GM19397 (cell line): ENCODE measurements around the gene PLA1A.

Source experiments
- ATAC-seq: cut with Tn5 transposase; IDR thresholded peaks from one replicate; pipeline ENCODE4 v1.9.1; 2021; ENCODE audit warnings: mild to moderate bottlenecking, moderate library complexity; ENCODE audit not compliant: unreplicated experiment

The PLA1A gene

DNA sequence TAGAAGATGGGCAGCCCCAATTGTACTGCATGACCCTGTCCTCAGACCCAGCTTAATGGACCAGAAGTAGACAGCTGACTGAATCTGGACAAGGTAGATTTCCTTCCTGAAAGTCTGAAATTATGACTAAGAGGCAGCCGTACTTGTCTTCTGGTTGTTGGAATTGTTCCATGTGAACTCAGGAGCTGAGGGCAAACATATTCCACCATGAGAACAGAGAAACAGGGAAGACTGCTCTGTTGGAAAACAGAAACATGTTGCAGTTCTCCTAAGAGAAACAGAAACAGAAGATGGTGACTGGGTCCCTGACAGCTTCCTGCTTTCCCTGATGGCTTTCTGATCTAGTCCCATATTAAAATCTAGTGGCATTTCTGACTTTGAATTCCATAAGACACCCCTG lies 38.6 kb downstream of the PLA1A start:
- no peak for ATAC-seq

DNA sequence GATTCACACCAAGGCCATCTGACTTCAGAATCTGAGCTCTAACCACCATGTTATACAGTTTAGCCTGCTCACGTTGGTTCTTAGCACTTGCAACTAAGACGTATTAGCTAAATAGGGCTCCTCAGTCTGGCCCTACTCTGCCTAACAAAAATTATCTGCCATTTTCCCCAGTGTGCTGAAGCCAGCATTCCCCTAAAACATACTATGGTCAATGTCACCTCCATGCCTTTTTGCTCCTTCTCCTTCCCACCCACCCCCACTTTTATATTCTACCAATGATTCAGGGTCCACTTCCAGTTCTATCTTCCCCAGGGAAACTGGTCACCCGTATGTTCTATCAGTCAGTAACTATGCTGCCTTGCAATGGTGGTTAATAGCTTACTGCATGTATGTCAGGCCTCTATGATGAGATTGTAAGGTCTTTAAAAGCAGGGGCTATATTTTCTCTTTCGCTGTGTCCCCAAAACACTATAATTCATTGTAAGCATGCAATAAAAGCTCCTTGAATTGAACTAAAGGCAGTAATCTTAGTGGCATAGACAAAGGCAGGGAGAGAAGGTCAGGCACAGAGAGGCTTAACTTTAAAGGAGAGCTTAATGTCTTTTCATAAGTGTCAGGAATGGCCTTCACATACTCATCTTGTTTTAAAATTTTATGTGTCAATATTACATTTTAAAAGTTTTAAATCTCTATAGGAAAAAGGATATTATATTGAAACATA lies 39.4 kb downstream of the PLA1A start:
- no peak for ATAC-seq

DNA sequence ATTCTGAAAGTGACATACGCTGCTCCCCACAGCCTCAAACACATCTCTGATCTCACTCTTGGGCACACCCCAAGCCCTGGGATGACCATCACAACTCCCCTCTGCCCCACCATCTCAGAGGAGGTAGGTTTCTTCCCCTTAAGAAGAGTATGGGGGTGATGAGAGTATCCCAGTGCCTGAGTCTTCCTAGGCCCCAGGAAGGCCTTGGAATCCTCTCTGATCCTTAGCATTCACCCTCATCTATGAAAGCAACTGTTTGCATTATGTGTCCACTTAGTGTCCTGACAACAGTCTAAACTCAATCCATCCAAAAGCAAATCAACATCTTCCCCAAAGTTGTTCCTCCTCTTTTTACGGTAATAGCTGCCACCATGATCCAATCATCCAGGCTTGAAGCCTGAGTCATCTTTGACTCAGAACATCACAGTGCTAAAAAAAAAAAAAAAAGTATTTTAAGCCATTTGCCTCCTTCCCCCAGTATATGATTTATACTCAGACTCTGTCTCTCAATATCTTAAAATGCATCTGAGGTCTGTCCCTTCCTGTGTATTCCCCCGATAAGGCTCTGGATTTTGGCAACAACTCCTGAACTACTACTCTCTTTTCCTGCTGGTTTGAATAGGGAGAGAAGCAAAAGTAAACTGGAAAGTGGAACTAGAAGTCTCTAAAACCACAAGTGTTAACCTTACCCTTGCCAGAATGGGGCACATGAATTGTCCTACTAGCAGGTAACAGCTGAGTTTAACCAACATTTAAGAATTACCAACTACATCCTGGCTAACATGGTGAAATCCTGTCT lies 40.2 kb downstream of the PLA1A start:
- peak; percentile 31 for ATAC-seq

DNA sequence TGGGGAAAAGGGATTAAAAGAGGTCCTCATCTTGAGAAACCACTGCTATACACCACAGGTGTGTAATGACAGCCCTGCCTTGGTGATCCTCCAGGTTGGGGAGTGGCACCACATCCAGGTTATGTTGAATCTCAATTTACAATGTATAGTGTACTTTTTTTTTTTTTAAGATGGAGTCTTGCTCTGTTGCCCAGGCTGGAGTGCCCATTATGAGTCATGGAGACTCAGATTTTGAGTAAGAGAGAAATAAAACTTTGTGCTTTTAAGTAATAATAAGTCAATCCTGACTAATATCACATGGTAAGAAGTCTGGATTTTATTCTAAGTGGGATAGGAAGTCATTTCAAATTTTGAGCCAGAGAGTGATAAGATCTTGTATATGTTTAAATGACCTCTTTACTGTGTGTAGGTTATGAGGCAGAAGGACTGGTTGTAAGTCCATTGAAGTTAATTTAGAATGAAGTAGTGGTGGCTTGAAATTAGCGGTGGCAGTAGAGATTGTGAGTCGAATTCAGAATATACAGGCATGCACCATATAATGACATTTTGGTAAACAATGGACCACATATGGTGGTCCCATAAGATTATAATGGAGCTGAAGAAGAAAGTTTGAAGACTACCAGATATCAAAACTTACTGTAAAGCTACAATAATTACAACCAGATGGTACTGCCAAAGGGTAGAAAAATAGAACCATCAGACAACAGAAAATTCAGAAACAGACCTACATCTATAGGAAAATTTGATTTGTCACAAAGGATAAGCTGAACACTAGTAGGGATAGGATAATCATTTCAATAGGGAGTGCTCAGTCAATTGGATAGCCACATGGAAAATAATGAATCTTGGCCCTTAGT lies 42.0 kb downstream of the PLA1A start:
- ATAC-seq, result no peak

DNA sequence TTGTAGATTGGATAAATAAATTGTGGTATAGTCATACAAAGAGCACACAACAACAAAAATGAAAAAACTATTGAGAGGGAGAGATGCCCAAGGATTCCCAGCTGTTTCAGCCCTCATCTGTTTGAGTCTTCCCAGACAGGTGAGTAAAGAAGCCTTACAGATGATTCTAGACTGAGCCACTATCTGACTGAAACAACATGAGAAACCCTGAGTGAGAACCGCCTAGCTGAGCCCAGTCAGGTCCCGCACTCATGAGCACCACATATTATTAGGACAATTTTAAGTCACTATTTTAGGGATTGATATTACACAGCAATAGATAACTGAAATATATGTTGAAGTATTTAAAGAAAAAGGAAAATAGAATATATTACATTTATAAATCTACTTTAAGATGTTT lies 43.7 kb downstream of the PLA1A start:
- ATAC-seq, result no peak

DNA sequence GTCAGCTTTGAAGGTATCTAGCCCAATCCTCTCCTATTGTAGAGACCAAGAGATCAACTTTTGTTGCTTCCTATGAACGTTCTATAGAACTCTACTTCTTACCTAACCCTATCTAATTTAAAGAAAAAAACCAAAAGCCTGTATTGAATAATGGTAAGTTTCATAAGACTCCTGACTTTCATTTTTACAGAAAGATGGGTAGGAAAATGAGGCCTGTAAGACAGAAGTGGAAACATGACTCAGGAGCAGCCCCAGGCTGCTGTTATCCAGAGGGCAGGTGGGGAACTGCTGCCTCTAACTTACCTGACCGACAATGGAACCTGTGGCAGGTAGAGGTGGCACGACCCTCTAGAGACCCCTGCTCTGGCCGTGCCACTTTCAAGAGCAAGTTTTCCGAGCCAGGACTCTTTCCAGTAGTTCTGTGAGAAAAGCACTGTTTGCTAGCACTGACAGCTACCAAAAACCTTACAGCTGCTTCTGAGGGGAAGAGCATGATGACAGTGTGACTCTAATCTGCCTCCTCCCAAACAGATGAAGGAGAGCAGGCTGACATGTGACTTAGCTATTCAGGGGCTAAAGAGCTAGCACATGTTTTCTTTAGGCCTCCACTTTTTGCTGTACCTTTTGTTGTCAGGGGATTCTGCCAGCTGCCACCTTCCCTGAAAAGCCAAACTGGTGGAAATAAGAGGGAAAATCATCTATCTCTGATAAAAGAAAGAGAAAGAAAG lies 45.2 kb downstream of the PLA1A start:
- no peak for ATAC-seq

DNA sequence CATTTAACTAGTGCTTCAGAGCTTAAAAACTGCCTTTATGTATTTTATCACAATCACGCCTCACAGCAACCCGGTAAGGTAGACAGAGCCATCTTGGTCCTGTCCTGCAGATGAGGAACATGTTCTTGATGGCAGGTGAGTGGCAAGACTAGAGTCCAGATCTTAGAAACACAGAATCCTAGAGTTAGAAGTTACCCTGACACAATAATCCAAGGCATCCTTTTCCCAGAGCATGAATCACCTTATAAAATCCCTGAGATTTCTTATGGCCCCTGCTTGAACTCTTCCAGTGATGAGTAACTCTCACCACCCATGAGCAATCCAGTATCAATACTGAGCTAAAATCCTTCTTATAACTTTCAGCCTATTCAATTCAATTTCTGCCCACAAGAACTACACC lies 45.8 kb downstream of the PLA1A start:
- ATAC-seq, result no peak

DNA sequence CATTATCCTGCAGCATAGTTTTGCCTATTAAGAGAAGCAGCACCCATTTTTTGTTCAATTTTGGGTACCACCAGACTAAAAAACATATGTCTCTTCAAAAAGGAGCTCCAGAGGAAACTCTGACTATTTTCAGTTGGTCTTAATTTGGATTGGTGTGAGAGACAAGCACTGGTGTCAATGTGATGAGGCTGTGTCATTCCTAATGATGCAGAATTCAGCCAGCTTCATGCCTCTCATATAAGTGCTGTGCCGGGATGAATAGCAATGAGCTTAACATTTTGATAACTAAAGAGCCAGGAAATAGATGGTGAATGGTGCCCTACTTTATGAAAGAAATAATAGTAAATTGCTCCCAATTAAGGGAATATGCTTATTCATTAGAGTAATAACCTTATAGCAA lies 46.8 kb downstream of the PLA1A start:
- ATAC-seq, result no peak

DNA sequence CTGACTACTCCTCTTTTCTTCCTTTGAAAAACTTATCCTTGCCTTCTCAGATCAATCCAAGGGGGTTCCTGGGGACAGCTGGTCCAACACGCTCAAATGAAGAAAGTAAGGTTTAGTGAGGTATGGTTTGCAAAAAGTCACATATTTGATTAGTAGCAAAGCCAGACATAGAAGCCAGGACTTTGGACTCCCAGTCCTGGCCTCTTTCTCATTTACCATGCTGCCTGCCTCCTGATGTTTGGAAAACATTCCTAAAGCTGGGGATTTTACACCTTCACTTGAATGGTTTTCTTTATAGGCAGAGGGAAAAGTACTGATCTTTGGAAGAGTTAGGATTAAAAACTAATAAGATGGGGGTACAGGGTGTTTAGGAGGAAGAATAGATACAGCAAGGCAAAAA lies 48.1 kb downstream of the PLA1A start:
- no peak for ATAC-seq

DNA sequence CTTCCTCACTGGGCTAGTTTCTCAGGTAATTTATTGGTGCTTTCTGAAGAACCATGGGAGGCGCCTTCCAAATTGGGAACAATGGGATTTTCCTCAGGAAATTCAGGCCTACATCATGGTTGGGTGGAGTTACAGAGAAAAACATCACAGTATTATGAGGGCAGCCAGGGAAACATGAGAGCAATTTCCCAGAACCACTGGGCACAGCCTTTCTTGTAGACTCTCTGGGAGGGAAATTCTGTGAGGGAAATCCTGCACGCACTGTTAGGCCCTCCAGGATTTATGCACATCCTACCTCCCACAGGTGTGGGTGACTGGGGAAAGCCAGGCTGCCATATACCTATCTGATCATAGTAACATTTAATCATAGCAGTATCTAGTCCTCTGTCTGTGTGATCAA lies 49.5 kb downstream of the PLA1A start:
- ATAC-seq, result no peak

DNA sequence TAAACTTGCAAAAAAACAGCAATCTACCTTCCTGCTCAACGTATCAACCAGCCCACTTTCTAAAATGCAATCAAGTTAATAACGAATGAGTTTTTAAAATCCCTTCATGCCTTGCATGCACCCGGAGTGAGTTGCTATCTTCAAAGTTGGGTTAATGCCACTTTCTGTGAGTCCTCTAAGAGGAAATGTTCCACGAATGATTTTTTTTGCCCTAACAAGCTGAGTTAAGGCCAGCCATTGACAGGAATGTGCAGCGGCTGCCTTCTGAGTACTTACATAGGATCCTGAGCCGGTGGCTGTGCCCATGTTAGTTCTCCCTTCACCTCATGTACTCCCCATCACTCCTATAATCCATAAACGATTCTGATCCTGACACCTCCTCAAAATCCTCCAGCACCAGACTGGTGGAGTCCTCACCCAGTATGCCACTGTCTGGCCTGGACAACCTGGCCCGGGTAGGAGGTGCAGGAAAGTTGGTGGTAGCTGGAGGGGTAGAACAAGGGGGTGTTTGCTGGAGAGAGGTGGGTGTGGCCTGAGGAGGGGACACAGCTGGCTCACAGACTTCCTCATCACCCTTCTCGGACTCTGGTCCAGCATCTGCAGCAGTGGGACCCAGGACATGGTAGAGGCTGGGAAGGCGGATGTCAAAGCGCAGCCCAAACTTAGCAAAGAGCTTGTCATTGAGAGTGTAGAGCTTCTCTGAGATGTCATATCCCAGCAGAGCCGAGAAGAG lies 50.3 kb downstream of the PLA1A start:
- ATAC-seq, result no peak

DNA sequence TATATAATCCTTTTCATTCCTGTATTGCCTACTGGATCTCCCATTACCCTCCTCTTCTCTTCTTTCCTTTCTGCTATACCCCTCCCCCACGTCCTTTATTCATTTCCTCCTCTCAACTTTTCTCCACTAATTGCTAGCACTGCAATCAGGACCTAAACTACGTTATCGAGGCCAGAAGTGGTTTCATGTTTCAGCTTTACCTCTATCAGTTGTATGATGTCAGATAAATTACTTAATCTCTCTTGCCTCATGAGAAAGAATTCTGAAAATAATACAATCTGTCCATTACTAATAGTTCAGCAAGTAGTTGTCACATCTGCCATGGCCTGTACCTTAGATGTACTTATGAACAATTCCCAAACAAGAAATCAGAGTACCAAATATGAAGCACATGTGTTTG lies 52.1 kb downstream of the PLA1A start:
- no peak for ATAC-seq

DNA sequence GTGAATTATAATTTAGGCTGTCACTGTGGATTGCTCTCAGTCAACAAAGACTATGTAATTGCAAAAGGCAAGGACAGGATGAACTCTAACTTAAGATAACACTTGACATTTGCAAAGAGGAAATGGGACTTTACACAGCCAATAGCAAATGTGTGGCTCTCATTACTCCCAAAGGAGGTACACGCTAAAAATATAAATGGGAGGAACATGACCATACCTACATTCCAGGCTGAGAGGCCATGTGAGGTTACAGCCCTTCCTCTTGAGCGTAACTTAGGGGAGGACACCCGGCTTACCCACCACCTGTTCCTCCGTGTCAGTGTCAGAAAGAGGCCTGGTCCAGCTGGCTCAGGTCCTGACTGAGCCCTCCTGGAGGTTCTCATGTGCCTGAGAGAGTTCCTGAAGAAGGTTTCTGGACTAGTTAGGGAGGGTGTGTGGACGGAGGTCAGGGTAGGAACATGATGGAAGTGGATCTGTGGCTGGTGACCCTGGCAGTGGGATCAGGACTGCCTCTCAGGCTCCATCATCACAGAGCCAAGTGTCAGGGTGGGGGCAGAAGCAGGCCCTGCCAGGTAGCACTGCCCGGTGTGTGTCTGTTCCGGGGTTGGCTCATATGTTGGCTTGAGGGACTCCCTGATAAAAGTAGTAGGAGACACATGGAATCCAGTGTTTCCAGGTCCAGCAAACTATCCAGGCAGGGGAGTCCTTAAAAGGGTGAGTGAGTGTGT lies 54.8 kb downstream of the PLA1A start:
- ATAC-seq, result no peak

DNA sequence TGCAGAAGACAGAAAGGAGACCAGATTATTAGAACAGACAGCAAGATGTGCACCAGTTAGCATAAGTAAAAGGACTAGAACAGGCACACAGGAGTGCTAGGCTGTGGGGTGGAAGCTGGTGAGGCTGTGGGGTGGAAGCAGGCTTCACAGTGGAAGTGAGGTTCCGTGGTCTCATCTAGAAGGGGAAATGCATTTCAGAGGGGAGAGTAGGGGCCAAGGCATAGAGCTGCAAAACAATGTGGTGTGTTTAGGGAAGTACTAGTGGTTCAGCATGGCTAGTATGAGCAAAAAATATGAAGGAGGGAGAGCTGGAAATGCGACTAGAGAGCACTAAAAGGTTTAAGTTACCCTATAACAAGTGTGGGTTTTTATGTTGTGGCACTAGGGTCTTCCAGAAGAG lies 56.2 kb downstream of the PLA1A start:
- ATAC-seq, result no peak

DNA sequence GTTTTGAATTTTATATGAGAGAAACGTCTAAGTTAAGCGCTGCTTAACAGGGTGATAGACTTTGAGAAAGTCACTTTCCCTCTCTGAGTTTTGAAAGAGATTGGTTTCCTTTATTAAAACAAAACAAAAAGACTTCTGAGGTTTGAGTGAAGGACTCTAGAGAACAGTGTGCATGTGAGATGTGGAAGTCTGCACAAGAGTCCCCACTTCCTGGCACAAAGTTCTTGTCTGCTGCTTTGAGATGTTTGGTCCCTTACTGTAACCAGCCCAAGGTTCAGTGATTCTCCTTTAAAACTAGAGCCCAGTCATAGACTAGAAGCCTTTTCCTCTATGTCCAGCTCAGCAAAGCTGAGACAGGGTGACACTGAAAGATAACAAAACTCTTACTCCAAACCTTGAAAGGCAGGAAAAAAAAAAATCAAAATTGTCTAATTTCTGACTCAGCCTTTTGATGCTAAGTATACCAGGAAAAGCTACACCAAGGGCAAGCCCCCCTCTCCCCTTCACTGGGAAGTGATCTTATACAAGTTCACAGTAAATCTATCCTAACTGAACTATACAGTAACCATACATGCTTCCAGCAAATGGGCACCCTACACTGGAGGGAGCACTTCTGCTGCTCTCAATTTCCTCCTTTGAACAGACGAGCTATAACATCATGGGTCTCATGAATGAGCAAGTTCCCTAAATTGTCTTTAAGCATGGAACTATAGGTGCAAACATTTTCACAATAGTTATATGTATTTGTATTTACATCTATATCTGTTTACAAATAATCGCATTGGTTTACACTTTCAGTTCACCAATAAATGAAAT lies 60.4 kb downstream of the PLA1A start:
- ATAC-seq, result no peak

DNA sequence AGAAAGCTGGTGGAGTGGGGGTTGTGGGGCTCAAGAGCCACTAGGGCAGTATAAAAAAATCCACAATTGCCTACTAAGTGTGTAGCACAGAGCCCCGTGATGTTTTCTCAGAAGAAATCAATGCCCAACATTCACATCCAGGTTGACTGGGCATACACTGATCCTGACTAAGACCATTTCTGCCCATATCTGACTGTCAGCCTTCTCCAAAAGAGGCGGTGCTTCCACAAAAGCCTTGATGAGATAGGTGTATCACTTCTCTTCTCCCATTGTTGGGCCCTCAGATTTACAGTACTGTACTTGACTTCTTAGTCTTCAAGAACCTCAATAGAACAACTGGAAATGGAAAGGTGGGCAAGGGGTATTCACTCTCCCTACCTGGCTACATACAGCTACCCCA lies 61.3 kb downstream of the PLA1A start:
- no peak for ATAC-seq

DNA sequence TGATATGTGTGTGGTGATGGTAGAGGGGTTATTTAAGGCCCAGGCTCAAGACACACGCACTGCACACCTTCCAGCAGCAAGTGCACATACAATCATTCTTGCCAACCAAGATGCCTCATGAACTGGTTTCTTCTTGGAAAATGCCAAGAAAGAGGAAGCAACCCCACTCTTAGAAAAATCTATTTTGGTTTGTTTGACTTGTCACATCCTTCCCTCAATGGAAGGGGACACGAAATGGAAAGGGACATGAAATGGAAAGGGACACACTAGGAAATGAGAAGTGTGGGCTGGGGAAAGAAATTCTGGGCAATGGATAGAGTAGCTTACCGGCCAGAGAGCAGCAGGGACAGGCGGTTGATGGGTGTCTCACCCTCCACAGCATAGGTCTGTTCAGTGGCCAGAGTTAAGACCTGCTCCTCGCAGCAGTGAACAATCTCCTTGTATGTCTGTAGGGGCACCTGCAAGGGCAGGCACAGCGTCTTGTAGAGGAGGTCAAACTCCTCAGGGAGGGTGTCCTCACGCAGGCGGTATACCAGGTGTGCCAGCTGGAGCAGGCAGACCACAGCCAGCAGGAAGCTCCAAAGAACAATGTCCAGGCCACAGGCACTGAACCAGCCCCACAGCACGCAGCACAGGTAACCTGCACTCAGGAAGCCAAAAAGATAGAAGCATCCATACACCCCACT lies 62.1 kb downstream of the PLA1A start:
- ATAC-seq, result no peak
